ENCODE results near the gene CFAP20DC.

GRCh38 chr3:58998476-58999117 lies 51.2 kb downstream of the CFAP20DC start:
- TF ChIP-seq CTCF (IDR thresholded peaks at IDR 0.05; ENCODE audit: insufficient read depth, low read depth, low read length) (no peak), EZH2 (IDR thresholded peaks at IDR 0.05; ENCODE audit: insufficient read depth, low read length) (no peak)
